ENCODE data around the gene DOCK10. TPM values are rescaled to one million over a fixed set of nuclear protein-coding genes. Genes with fewer than 3 reads are reported as not detected.

The DOCK10 gene
- total RNA-seq, 1 donor from 2014 or later = 172 TPM

DNA sequence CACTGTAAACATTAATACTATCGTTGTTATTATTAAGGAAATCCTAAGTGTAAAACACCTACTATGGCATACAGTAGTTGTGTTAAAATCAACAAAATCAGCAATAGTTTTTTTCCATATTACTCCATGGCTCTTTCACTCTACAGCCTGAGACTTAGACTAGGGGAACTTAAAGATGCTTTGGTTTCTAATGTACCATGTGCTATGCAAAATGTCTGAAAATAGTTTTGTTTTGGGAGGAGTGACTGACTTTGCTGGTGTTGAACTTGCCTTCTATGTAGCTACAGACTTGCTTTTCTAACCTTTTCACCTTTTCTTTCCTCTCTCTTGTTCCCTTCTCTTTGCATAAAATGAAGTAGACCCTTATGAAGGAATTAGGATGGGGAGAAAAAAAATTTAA, 167.1 kb downstream of the DOCK10 start:
- Mint-ChIP-seq H3K36me3 (ENCODE audit: low read depth) (peaks cover 83% of the 10 kb centered on the region), H3K9me3 (no peaks in the 10 kb centered on the region), H3K27me3 (no peaks in the 10 kb centered on the region), H3K4me3 (peak overlapping the region; percentile 45), H3K27ac (peak overlapping the region; percentile 72), H3K4me1 (peaks cover 31% of the 10 kb centered on the region)
- TF ChIP-seq, protein P1, sequence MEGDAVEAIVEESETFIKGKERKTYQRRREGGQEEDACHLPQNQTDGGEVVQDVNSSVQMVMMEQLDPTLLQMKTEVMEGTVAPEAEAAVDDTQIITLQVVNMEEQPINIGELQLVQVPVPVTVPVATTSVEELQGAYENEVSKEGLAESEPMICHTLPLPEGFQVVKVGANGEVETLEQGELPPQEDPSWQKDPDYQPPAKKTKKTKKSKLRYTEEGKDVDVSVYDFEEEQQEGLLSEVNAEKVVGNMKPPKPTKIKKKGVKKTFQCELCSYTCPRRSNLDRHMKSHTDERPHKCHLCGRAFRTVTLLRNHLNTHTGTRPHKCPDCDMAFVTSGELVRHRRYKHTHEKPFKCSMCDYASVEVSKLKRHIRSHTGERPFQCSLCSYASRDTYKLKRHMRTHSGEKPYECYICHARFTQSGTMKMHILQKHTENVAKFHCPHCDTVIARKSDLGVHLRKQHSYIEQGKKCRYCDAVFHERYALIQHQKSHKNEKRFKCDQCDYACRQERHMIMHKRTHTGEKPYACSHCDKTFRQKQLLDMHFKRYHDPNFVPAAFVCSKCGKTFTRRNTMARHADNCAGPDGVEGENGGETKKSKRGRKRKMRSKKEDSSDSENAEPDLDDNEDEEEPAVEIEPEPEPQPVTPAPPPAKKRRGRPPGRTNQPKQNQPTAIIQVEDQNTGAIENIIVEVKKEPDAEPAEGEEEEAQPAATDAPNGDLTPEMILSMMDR (IDR thresholded peaks at IDR 0.05) = no peak
- intact Hi-C loops (cut with micrococcal nuclease) = loop anchor here (2.0 kb wide), 1 partner anchor 20 kb away; no protein-coding TSS in a partner anchor
- POLR2A ChIA-PET = interaction anchor here (0.6 to 1.9 kb wide), 3 partner anchors 18 to 354 kb away, joined by 3 to 4 read pairs (median 3); no protein-coding TSS in a partner anchor
- CTCF ChIA-PET = interaction anchor here (1.0 kb wide), 1 partner anchor 127 kb away, joined by 3 read pairs; no protein-coding TSS in a partner anchor
- DNase-seq = no peak
- peak; percentile 76 for ATAC-seq (ENCODE audit: low read depth)

DNA sequence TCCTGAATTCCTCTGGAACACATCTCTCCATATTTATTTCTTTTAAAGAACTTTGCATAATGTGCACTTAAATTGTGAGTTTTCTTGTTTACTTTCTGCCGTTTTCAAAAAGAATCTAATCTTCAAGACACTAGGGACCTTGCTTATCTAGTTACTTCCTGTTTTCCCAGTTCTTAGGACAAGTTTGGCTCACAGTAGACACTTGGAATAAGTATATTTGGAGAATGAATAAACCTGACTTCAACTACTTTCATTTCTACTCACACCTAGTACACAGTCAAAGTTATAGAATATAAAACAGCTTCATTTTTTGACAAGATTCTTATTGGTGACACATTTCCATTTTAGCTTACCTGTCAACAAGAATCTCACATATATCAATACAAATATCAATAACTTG, 170.5 kb downstream of the DOCK10 start:
- no peak overlapping the region for H3K4me3 Mint-ChIP-seq
- POLR2A ChIA-PET = no interaction called here
- DNase-seq = no peak
- H3K4me1 Mint-ChIP-seq = peaks cover 25% of the 10 kb centered on the region
- CTCF ChIA-PET = no interaction called here
- H3K27me3 Mint-ChIP-seq = no peaks in the 10 kb centered on the region
- no peak for ATAC-seq (ENCODE audit: low read depth)
- TF ChIP-seq, protein P1 (IDR thresholded peaks at IDR 0.05) = no peak
- H3K27ac Mint-ChIP-seq = no peak overlapping the region
- intact Hi-C loops (cut with micrococcal nuclease) = no loop called here
- H3K36me3 Mint-ChIP-seq (ENCODE audit: low read depth) = peaks cover 78% of the 10 kb centered on the region
- H3K9me3 Mint-ChIP-seq = no peaks in the 10 kb centered on the region

DNA sequence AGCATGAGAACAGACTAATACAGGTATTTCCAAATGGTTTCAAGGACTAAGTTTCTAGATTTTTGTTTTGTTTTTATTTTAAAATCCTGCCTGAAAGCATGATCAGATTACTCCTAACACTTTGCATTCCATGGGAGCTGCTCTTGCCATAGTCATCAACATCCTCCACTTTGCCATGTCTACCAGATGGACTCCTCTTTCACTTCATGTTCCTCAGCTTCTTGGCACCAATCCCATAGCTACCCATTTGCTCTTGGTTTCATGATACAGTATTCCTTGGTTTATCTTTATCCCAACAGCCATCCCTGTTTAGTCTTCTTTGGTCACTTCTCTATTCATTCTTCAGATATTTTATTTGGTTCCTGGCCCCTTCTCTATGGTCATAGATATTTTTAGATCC, 171.9 kb downstream of the DOCK10 start:
- DNase-seq (no peak), ATAC-seq (ENCODE audit: low read depth) (no peak)
- Mint-ChIP-seq H3K9me3 (no peaks in the 10 kb centered on the region), H3K4me1 (peaks cover 10% of the 10 kb centered on the region), H3K27me3 (no peaks in the 10 kb centered on the region), H3K36me3 (ENCODE audit: low read depth) (peaks cover 81% of the 10 kb centered on the region), H3K4me3 (no peak overlapping the region), H3K27ac (no peak overlapping the region)
- TF ChIP-seq, protein P1 (IDR thresholded peaks at IDR 0.05) = no peak
- ChIA-PET POLR2A (no interaction called here), CTCF (no interaction called here)
- intact Hi-C loops (cut with micrococcal nuclease) = no loop called here

DNA sequence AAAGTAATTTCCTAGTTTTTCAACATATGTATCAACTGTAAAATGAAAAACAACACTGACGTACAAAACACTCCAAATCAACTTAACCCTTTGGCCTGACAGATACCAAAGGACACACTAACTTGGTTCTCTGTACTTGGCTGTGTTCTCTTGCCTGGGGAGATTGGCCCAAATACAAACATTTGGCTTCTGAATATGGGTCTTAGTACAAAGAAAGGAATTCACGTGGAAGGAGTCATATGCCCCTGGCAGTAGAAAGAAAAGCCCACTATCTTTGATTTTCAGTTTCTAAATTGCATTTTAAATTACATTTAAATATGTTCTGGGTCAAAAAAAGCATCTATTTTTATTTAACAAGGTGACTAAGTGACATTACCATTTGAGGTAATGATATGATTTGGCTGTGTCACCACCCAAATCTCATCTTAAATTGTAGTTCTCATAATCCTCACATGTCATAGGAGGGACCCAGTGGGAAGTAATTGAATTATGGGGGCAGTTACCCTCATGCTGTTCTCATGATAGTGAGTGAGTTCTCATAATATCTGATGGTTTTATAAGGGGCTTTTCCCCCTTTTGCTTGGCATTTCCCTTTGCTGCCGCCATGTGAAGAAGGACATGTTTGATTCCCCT, 172.6 kb downstream of the DOCK10 start:
- Mint-ChIP-seq H3K4me1 (peaks cover 4% of the 10 kb centered on the region), H3K36me3 (ENCODE audit: low read depth) (peaks cover 81% of the 10 kb centered on the region)
- no peak for ATAC-seq (ENCODE audit: low read depth)

DNA sequence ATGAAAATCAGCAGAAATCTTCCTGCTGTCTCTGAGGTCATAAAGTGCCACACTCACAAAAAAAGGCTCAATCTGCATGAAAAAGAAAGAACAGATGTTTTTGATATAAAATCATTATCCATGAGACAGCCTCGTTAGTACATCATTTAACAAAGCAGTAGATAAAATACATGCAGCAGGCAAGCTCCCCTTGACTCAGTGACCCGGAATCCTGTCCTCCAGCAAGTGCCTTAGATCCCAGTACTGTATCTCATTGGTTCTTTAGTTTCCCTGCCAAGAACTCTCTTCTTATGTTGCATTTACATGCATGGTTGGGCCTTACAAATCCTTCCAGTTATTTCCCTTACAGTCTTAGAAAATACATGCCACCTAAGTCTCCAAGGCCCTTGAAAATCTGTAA, 177.3 kb downstream of the DOCK10 start:
- Mint-ChIP-seq H3K4me1 (no peaks in the 10 kb centered on the region), H3K4me3 (no peak overlapping the region), H3K27ac (no peak overlapping the region), H3K27me3 (no peaks in the 10 kb centered on the region), H3K9me3 (no peaks in the 10 kb centered on the region), H3K36me3 (ENCODE audit: low read depth) (peaks cover 77% of the 10 kb centered on the region)
- ATAC-seq (ENCODE audit: low read depth) = no peak
- POLR2A ChIA-PET = no interaction called here
- CTCF ChIA-PET = interaction anchor here (0.8 kb wide), 1 partner anchor 30 kb away, joined by 3 read pairs; no protein-coding TSS in a partner anchor
- TF ChIP-seq, protein P1 (IDR thresholded peaks at IDR 0.05) = no peak
- intact Hi-C loops (cut with micrococcal nuclease) = no loop called here
- DNase-seq = no peak

More for the DNA sequence above, 172.6 kb downstream of the DOCK10 start:
- no peaks in the 10 kb centered on the region for H3K27me3 Mint-ChIP-seq
- intact Hi-C loops (cut with micrococcal nuclease) = no loop called here
- TF ChIP-seq, protein P1 (IDR thresholded peaks at IDR 0.05) = no peak
- H3K27ac Mint-ChIP-seq = no peak overlapping the region
- CTCF ChIA-PET = no interaction called here
- H3K4me3 Mint-ChIP-seq = no peak overlapping the region
- DNase-seq = no peak
- no peaks in the 10 kb centered on the region for H3K9me3 Mint-ChIP-seq
- POLR2A ChIA-PET = no interaction called here
